Gastroesophageal sphincter (tissue), 3 donors: ENCODE results near the gene STARD13.

Experiments
- CTCF ChIP-seq, 4 experiments: fragments of 200-600 bp in 2 of 4; fragments of 450-650 bp in 2 of 4; sonication (generic) in 1 of 4; IDR thresholded peaks; one replicate each; pipeline ENCODE4 v1.5.1; 2017 to 2019; ENCODE audit warnings: antibody characterized with exemption in 4 of 4, mild to moderate bottlenecking in 2 of 4, moderate library complexity in 2 of 4
- POLR2A ChIP-seq, 2 donors: fragments of 450-650 bp; IDR thresholded peaks; one replicate each; pipeline ENCODE4 v1.6.1; 2017; ENCODE audit warnings: antibody characterized with exemption in 2 of 2, mild to moderate bottlenecking in 2 of 2, moderate library complexity in 1 of 2

GRCh38 chr13:33144358-33144784 lies 141.2 kb downstream of the STARD13 start:
- TF ChIP-seq CTCF (IDR thresholded peaks at IDR 0.05), result no peak
- no peak for TF ChIP-seq POLR2A (IDR thresholded peaks at IDR 0.05)
